Effector memory CD4-positive, alpha-beta T cell (primary cell): Measurements from ENCODE around the gene TMC2.

Experiments used
- DNase-seq, 3 donors: peaks; one replicate each; pipeline ENCODE4 v3.0.0-alpha.2; 2020
- H3K27ac ChIP-seq: 2 replicates; pipeline ENCODE4 v1.7.0; 2013; ENCODE audit warnings: mild to moderate bottlenecking, low read length, moderate library complexity; ENCODE audit not compliant: insufficient read depth, poor library complexity, severe bottlenecking
- H3K27me3 ChIP-seq: replicated peaks from 2 replicates; pipeline ENCODE4 v1.7.0; 2013; ENCODE audit warnings: mild to moderate bottlenecking, low read length; ENCODE audit not compliant: insufficient read depth, control insufficient read depth, poor library complexity, severe bottlenecking
- H3K36me3 ChIP-seq: 2 replicates; pipeline ENCODE4 v1.7.0; 2013; ENCODE audit warnings: mild to moderate bottlenecking, low read length, moderate library complexity; ENCODE audit not compliant: control insufficient read depth, insufficient read depth
- H3K4me1 ChIP-seq: 2 replicates; pipeline ENCODE4 v1.7.0; 2013; ENCODE audit warnings: low read length, mild to moderate bottlenecking; ENCODE audit not compliant: control insufficient read depth, insufficient read depth, poor library complexity, severe bottlenecking
- H3K4me3 ChIP-seq: 2 replicates; pipeline ENCODE4 v1.7.0; 2013; ENCODE audit warnings: low read length, low read depth, mild to moderate bottlenecking; ENCODE audit not compliant: insufficient read depth, poor library complexity, severe bottlenecking
- H3K9me3 ChIP-seq: 2 replicates; pipeline ENCODE4 v1.7.0; 2013; ENCODE audit warnings: mild to moderate bottlenecking, low read length, moderate library complexity; ENCODE audit not compliant: control insufficient read depth

The TMC2 gene

DNA sequence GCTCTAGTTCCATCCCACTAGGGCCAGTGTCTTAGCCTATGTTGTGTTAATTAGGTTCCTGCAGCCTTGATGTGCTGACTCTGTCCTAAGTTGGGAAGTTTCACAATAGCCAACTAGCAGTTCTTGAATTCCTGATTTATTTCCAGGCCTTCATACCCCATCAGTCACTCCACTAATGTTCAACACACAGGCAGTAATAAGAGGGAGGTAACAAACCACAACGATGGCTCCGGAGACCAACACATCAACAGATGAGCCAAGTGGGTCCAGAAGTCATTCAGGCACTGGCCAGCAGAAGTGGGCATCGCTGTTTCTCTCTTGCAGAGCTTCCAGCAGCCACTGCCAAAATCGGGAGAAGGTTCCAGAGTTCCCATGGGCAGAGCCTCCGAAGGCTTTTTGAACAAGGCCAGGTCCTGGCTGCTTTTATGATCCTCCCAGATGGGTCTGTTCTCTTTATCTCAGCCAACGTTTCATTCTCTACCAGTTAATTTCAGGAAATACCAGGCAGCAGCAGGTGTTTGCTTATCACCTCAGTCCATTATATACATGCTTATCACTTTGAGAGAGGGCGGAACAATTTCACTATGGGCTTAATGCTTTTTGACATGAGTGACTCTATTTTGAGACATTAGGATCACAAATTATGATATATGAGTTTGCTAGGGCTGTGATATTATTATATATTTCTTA lies 67.6 kb downstream of the TMC2 start:
- H3K9me3 ChIP-seq: no peaks in the 10 kb centered on the region
- H3K4me3 ChIP-seq: no peak overlapping the region
- H3K36me3 ChIP-seq: no peaks in the 10 kb centered on the region
- DNase-seq: no peak
- H3K27me3 ChIP-seq: no peaks in the 10 kb centered on the region
- no peak overlapping the region for H3K27ac ChIP-seq
- no peaks in the 10 kb centered on the region for H3K4me1 ChIP-seq

GRCh38 chr20:2604506-2604835 lies 68.1 kb downstream of the TMC2 start:
- Histone ChIP-seq H3K27me3 (no peaks in the 10 kb centered on the region), H3K4me3 (no peak overlapping the region), H3K36me3 (no peaks in the 10 kb centered on the region), H3K4me1 (no peaks in the 10 kb centered on the region), H3K9me3 (no peaks in the 10 kb centered on the region), H3K27ac (no peak overlapping the region)
- DNase-seq: no peak

DNA sequence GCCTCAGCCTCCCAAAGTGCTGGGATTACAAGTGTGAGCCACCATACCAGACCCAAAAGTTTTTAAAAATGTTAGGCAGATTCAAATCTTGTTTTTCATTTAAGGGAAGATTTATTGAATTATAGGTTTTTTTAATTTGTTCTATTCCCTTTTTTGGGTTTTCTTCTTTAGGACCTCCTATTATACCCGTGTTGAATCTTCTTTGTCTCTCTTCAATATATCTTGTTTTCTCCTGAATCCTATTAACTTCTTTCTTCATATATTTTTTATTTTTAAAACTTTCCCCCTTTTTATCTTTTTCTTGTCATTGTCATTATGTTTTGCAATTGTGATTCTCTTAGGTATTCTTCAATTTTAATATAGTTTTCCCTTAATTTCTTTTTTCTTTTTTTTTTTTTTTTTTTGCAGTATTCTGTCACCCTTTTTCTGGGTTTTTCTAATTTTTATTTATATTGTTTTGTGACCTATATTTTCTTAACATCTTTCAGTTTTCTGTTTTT lies 70.2 kb downstream of the TMC2 start:
- Histone ChIP-seq H3K4me1 (no peaks in the 10 kb centered on the region), H3K4me3 (no peak overlapping the region), H3K27ac (no peak overlapping the region), H3K36me3 (no peaks in the 10 kb centered on the region), H3K9me3 (no peaks in the 10 kb centered on the region), H3K27me3 (peaks cover 6% of the 10 kb centered on the region)
- no peak for DNase-seq

- Histone ChIP-seq H3K27me3 (peaks cover 6% of the 10 kb centered on the region), H3K4me3 (no peak overlapping the region), H3K36me3 (no peaks in the 10 kb centered on the region), H3K9me3 (no peaks in the 10 kb centered on the region), H3K27ac (no peak overlapping the region), H3K4me1 (no peaks in the 10 kb centered on the region)
- no peak for DNase-seq
Observed at GRCh38 chr20:2610326-2610725, 74.0 kb downstream of the TMC2 start.

GRCh38 chr20:2610941-2611720 lies 74.8 kb downstream of the TMC2 start:
- H3K36me3 ChIP-seq: no peaks in the 10 kb centered on the region
- H3K4me3 ChIP-seq: no peak overlapping the region
- H3K27me3 ChIP-seq: peaks cover 6% of the 10 kb centered on the region
- no peaks in the 10 kb centered on the region for H3K4me1 ChIP-seq
- H3K27ac ChIP-seq: no peak overlapping the region
- no peaks in the 10 kb centered on the region for H3K9me3 ChIP-seq
- no peak for DNase-seq

DNA sequence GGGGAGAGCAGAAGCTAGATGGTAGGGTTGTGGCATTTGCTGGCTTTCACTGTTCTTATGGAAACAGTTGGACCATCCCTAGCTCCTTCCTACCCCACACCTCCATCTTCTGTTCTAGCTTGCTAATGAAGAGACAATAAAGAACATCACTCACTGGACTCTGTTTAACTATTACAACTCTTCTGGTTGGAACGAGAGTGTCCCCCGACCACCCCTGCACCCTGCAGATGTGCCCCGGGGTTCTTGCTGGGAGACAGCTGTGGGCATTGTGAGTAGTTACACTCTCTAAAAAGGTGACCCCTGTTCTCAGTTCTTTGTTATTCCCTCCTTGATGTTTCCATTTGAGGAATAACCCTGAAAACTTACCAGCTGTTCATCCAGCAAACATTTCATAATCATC lies 75.7 kb downstream of the TMC2 start:
- no peak overlapping the region for H3K27ac ChIP-seq
- no peak overlapping the region for H3K4me3 ChIP-seq
- no peaks in the 10 kb centered on the region for H3K36me3 ChIP-seq
- peaks cover 6% of the 10 kb centered on the region for H3K27me3 ChIP-seq
- no peaks in the 10 kb centered on the region for H3K4me1 ChIP-seq
- H3K9me3 ChIP-seq: no peaks in the 10 kb centered on the region
- no peak for DNase-seq

DNA sequence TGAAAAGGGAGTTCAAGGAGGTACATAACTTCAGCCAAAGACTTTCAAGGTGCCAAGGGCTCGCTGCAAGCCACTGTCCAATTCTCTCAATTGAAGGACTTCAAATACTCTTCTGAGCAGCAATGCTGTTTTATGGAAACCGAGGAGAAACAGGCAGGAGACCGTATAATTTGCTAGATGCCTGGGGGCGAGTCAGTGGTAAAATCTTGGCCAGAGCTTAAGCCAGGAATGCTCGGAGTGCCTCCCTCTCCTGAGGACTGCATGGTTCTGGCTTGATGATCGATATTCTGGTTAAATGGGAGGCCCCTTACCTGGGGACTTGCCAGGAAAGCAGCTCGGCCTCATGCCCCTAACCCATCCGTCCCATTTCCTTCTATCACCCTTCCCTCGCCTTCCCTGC lies 80.3 kb downstream of the TMC2 start:
- H3K4me1 ChIP-seq: no peaks in the 10 kb centered on the region

GRCh38 chr20:2617099-2617714 lies 80.8 kb downstream of the TMC2 start:
- H3K9me3 ChIP-seq: no peaks in the 10 kb centered on the region
- H3K36me3 ChIP-seq: no peaks in the 10 kb centered on the region
- no peaks in the 10 kb centered on the region for H3K4me1 ChIP-seq
- H3K27ac ChIP-seq: no peak overlapping the region
- DNase-seq: no peak
- H3K4me3 ChIP-seq: no peak overlapping the region
- H3K27me3 ChIP-seq: no peaks in the 10 kb centered on the region

More for the DNA sequence above, 80.3 kb downstream of the TMC2 start:
- no peak for DNase-seq
- H3K27me3 ChIP-seq: no peaks in the 10 kb centered on the region
- H3K4me3 ChIP-seq: no peak overlapping the region
- H3K9me3 ChIP-seq: no peaks in the 10 kb centered on the region
- H3K27ac ChIP-seq: no peak overlapping the region
- H3K36me3 ChIP-seq: no peaks in the 10 kb centered on the region

DNA sequence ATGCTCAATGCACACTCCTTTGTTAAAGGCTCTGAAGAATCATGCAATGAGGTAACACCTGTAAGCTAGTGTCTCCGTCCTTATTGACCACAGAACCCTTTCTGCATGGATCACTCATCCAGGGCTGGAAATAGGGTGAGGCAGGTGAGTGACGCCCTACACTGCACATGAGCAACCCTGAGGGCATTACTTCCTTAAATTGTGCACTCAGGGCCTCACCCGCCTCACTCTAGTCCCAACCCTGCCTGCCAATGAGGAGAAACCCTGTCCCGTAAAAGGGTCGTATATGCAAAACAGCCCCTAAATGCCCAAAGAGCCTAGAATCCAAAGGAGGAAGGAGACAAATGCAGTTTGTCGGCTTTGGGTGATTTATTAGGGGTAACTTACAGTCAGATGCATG lies 82.4 kb downstream of the TMC2 start:
- no peaks in the 10 kb centered on the region for H3K27me3 ChIP-seq
- H3K9me3 ChIP-seq: no peaks in the 10 kb centered on the region
- DNase-seq: no peak
- H3K4me3 ChIP-seq: no peak overlapping the region
- no peak overlapping the region for H3K27ac ChIP-seq
- no peaks in the 10 kb centered on the region for H3K4me1 ChIP-seq
- no peaks in the 10 kb centered on the region for H3K36me3 ChIP-seq

- Histone ChIP-seq H3K9me3 (no peaks in the 10 kb centered on the region), H3K27ac (no peak overlapping the region)
Observed at GRCh38 chr20:2619337-2619736, 83.0 kb downstream of the TMC2 start.

More at GRCh38 chr20:2619337-2619736, 83.0 kb downstream of the TMC2 start:
- H3K4me3 ChIP-seq: no peak overlapping the region
- H3K36me3 ChIP-seq: no peaks in the 10 kb centered on the region
- H3K4me1 ChIP-seq: no peaks in the 10 kb centered on the region
- no peaks in the 10 kb centered on the region for H3K27me3 ChIP-seq
- no peak for DNase-seq
